GM19351 (cell line): ENCODE results near the gene ELMO1.

Source experiments
- ATAC-seq: cut with Tn5 transposase; IDR thresholded peaks from one replicate; pipeline ENCODE4 v1.9.1; 2021; ENCODE audit warnings: mild to moderate bottlenecking, moderate library complexity; ENCODE audit not compliant: unreplicated experiment

The ELMO1 gene

GRCh38 chr7:37198906-37199485 is 249.7 kb downstream of the ELMO1 start:
- peak; percentile 64 for ATAC-seq

- no peak for ATAC-seq
These were observed 250.4 kb downstream of the ELMO1 start for GRCh38 chr7:37198041-37198905.

GRCh38 chr7:37197108-37197507 is 251.6 kb downstream of the ELMO1 start:
- ATAC-seq = no peak

- no peak for ATAC-seq
These were observed 252.0 kb downstream of the ELMO1 start for GRCh38 chr7:37196676-37197075.

GRCh38 chr7:37195388-37195787 is 253.3 kb downstream of the ELMO1 start:
- no peak for ATAC-seq

GRCh38 chr7:37194943-37195342 is 253.7 kb downstream of the ELMO1 start:
- ATAC-seq = no peak

GRCh38 chr7:37193775-37194135 is 254.9 kb downstream of the ELMO1 start:
- ATAC-seq = no peak

- no peak for ATAC-seq
These were observed 255.4 kb downstream of the ELMO1 start for GRCh38 chr7:37193087-37193774.

GRCh38 chr7:37191797-37192196 is 256.9 kb downstream of the ELMO1 start:
- ATAC-seq = no peak

GRCh38 chr7:37187179-37187578 is 261.5 kb downstream of the ELMO1 start:
- no peak for ATAC-seq

- ATAC-seq = no peak
These were observed 261.9 kb downstream of the ELMO1 start for GRCh38 chr7:37186753-37187152.

GRCh38 chr7:37181550-37181932 is 267.1 kb downstream of the ELMO1 start:
- no peak for ATAC-seq

- ATAC-seq = no peak
These were observed 267.7 kb downstream of the ELMO1 start for GRCh38 chr7:37180828-37181549.

- ATAC-seq = no peak
These were observed 272.6 kb downstream of the ELMO1 start for GRCh38 chr7:37176079-37176478.

GRCh38 chr7:37174460-37174859 is 274.2 kb downstream of the ELMO1 start:
- no peak for ATAC-seq

- ATAC-seq = no peak
These were observed 275.0 kb downstream of the ELMO1 start for GRCh38 chr7:37173670-37174069.

GRCh38 chr7:37162106-37162505 is 286.6 kb downstream of the ELMO1 start:
- no peak for ATAC-seq

- no peak for ATAC-seq
These were observed 288.0 kb downstream of the ELMO1 start for GRCh38 chr7:37160656-37161055.

- no peak for ATAC-seq
These were observed 295.3 kb downstream of the ELMO1 start for GRCh38 chr7:37153376-37153775.

- ATAC-seq = no peak
These were observed 296.8 kb downstream of the ELMO1 start for GRCh38 chr7:37151741-37152413.

- ATAC-seq = no peak
These were observed 297.8 kb downstream of the ELMO1 start for GRCh38 chr7:37150856-37151255.
